Left renal cortex interstitium (tissue), 4 donors: ENCODE measurements around the gene ONECUT1. TPM values are rescaled to one million over a fixed set of nuclear protein-coding genes. Genes with fewer than 3 reads are reported as not detected.
"Not testable (repeated sequence)": the region's sequence is repeated elsewhere in the genome, so short reads cannot be mapped to it uniquely, and the experiment has no call there.

Experiments used
- DNase-seq, 4 donors: peaks; one replicate each; pipeline ENCODE4 v3.0.0-alpha.2; 2013; ENCODE audit warnings: low read depth in 4 of 4, low spot score in 2 of 4, missing footprints in 1 of 4
- polyA plus RNA-seq, 4 donors: library from polyadenylated mRNA; unstranded; fragments of 120-200 nt; gene quantifications; one replicate each; pipeline ENCODE4 v1.2.1, GENCODE V29; 2013; ENCODE audit not compliant: insufficient read length in 4 of 4

Gene ONECUT1
- polyA plus RNA-seq: under 1 TPM in 2 of 4 donors, not detected in 2; 0.28 to 0.35 TPM

- DNase-seq: no peak
Observed at GRCh38 chr15:52790169-52790708, at the start of gene ONECUT1. Gene ONECUT1, minus strand, starts transcription at chr15:52790336. Its CDS starts 452 bp downstream, at chr15:52789884.

- no peak for DNase-seq
Observed at GRCh38 chr15:52834379-52834778, 44.2 kb upstream of the ONECUT1 start.

- not testable (repeated sequence) for DNase-seq
Observed at GRCh38 chr15:52824169-52824942, 34.2 kb upstream of the ONECUT1 start.

- no peak for DNase-seq
Observed at GRCh38 chr15:52822475-52822874, 32.3 kb upstream of the ONECUT1 start.

GRCh38 chr15:52819253-52819652 is 29.1 kb upstream of the ONECUT1 start:
- DNase-seq: no peak

GRCh38 chr15:52815899-52816298 is 25.8 kb upstream of the ONECUT1 start:
- DNase-seq: not testable (repeated sequence)

- no peak for DNase-seq
Observed at GRCh38 chr15:52808996-52809395, 18.9 kb upstream of the ONECUT1 start.

GRCh38 chr15:52808441-52808840 is 18.3 kb upstream of the ONECUT1 start:
- no peak for DNase-seq

GRCh38 chr15:52806284-52806655 is 16.1 kb upstream of the ONECUT1 start:
- DNase-seq: no peak

GRCh38 chr15:52805351-52806283 is 15.5 kb upstream of the ONECUT1 start:
- no peak for DNase-seq

- no peak for DNase-seq
Observed at GRCh38 chr15:52804526-52805081, 14.5 kb upstream of the ONECUT1 start.

- no peak for DNase-seq
Observed at GRCh38 chr15:52803467-52804306, 13.6 kb upstream of the ONECUT1 start.

GRCh38 chr15:52803108-52803466 is 13.0 kb upstream of the ONECUT1 start:
- DNase-seq: no peak

GRCh38 chr15:52802110-52802509 is 12.0 kb upstream of the ONECUT1 start:
- no peak for DNase-seq

- no peak for DNase-seq
Observed at GRCh38 chr15:52801748-52802085, 11.6 kb upstream of the ONECUT1 start.

- no peak for DNase-seq
Observed at GRCh38 chr15:52800828-52801747, 11.0 kb upstream of the ONECUT1 start.

GRCh38 chr15:52799145-52799811 is 9.1 kb upstream of the ONECUT1 start:
- DNase-seq: no peak

GRCh38 chr15:52798529-52799101 is 8.5 kb upstream of the ONECUT1 start:
- DNase-seq: no peak
